Activated T-cell treated with anti-CD3 and anti-CD28 coated beads, Interleukin-2, amount 50 U/mL, for 24 hours (primary cell): ENCODE data around the gene GPR137B.
"Not testable (repeated sequence)": the region's sequence is repeated elsewhere in the genome, so short reads cannot be mapped to it uniquely, and the experiment has no call there.

Experiments
- DNase-seq: peaks from one replicate; pipeline ENCODE4 v3.0.0-alpha.2; 2020
- H3K27ac Mint-ChIP-seq: 2 replicates; pipeline ENCODE4 v1.8.0; 2020; ENCODE audit warnings: mild to moderate bottlenecking, mixed read lengths
- H3K27me3 Mint-ChIP-seq: 2 replicates; pipeline ENCODE4 v1.8.0; 2020; ENCODE audit warnings: mixed read lengths
- H3K36me3 Mint-ChIP-seq: 2 replicates; pipeline ENCODE4 v1.8.0; 2020; ENCODE audit warnings: low read depth, mixed read lengths
- H3K4me1 Mint-ChIP-seq: 2 replicates; pipeline ENCODE4 v1.8.0; 2020; ENCODE audit warnings: low read depth, mixed read lengths
- H3K4me3 Mint-ChIP-seq: 2 replicates; pipeline ENCODE4 v1.8.0; 2020; ENCODE audit warnings: mild to moderate bottlenecking, moderate library complexity, mixed read lengths
- H3K9me3 Mint-ChIP-seq: 2 replicates; pipeline ENCODE4 v1.8.0; 2020; ENCODE audit warnings: mixed read lengths

GPR137B gene

GRCh38 chr1:236158072-236158471 is 15.7 kb downstream of the GPR137B start:
- Mint-ChIP-seq H3K36me3 (peaks cover 17% of the 10 kb centered on the region), H3K9me3 (peaks cover 19% of the 10 kb centered on the region), H3K4me1 (peaks cover 42% of the 10 kb centered on the region)
- not testable (repeated sequence) for H3K27ac Mint-ChIP-seq, H3K4me3 Mint-ChIP-seq, H3K27me3 Mint-ChIP-seq, DNase-seq

DNA sequence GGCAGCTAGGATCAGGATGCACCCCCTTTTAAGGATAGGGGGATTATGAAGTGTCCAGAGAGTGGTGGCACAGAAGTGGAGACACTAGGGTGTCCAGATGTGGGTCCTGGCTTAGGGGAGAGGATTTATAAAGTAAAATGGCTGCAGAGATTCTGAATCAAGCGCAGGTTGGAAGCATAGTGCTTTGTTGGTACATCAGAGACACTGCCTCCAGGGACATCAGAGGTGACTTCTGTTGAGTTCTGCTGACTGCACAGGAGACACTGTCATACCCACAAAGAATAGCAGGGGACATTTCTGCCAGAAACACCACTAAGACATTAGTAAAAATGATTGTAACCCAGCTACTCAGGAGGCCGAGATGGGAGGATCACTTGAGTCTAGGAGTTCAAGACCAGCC is 16.4 kb downstream of the GPR137B start:
- Mint-ChIP-seq H3K27ac (no peak overlapping the region), H3K4me3 (no peak overlapping the region), H3K9me3 (peaks cover 19% of the 10 kb centered on the region), H3K36me3 (peaks cover 19% of the 10 kb centered on the region), H3K4me1 (peaks cover 48% of the 10 kb centered on the region), H3K27me3 (no peaks in the 10 kb centered on the region)
- DNase-seq: no peak

DNA sequence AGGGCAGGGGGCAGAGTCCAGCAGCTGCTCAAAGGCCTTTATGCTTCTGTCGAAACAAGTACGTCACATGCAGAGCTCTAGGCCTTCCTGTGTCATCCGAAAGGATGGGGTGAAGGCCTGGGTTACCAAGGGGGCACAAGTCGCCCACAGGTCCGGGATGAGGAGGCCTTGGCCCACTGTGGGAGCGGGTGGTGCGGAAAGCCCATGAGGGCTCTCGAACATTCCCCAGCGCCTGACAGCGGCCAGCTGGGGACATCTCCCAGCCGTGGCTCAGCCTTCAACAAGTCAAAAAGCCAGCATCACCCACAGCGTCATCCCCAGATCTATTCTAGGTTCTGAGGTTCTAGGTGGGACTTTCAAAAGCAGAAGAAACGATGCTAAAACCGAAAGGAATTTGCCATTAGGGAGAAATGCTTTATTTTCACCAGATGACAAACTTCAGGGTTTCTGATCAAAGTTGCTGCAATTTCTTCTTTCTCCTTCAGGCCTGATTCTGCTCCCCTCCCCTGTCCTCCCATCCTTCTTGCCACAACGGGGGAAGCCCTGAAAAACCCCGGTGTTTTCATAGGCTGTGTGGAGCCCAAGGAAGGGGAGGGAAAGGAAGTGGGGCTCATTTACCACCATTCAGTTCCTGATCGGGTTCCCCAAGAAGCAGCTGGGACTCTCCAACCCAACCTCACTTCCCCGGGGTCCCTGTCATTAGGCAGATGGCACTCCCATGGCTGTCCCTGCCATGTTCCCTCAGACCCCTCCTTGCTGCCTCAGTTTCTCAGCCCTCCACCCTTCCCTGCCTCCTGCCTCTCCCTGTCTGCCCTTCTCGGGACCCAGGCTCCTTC is 17.6 kb downstream of the GPR137B start:
- no peak for DNase-seq
- no peaks in the 10 kb centered on the region for H3K27me3 Mint-ChIP-seq
- peaks cover 19% of the 10 kb centered on the region for H3K9me3 Mint-ChIP-seq
- H3K27ac Mint-ChIP-seq: peak overlapping the region; percentile 27
- peaks cover 24% of the 10 kb centered on the region for H3K36me3 Mint-ChIP-seq
- H3K4me3 Mint-ChIP-seq: peak overlapping the region; percentile 1
- peaks cover 55% of the 10 kb centered on the region for H3K4me1 Mint-ChIP-seq

GRCh38 chr1:236160540-236161127 is 18.3 kb downstream of the GPR137B start:
- Mint-ChIP-seq H3K4me1 (peaks cover 52% of the 10 kb centered on the region), H3K27me3 (no peaks in the 10 kb centered on the region), H3K27ac (peak overlapping the region; percentile 9), H3K4me3 (peak overlapping the region; percentile 1), H3K9me3 (peaks cover 19% of the 10 kb centered on the region), H3K36me3 (peaks cover 24% of the 10 kb centered on the region)
- no peak for DNase-seq

DNA sequence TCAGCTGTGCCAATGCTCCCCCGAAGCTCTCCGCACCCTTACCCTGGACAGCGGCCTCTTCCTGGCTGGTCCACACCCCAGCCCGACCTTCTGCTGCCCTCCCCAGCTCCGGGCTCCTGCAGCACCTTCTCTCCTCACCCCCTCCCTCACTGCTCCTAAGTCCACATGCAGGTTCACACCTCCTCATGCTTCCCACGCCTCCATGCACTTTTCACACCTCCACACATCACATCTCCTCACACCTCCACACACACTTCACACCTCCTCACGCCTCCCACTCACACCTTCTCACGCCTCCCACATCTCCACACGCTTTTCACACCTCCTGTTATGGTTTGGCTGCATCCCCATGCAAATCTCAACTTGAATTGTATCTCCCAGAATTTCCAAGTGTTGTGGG is 18.9 kb downstream of the GPR137B start:
- peaks cover 49% of the 10 kb centered on the region for H3K4me1 Mint-ChIP-seq
- peaks cover 24% of the 10 kb centered on the region for H3K36me3 Mint-ChIP-seq
- H3K9me3 Mint-ChIP-seq: peaks cover 19% of the 10 kb centered on the region
- DNase-seq: no peak
- H3K27me3 Mint-ChIP-seq: no peaks in the 10 kb centered on the region
- no peak overlapping the region for H3K4me3 Mint-ChIP-seq
- no peak overlapping the region for H3K27ac Mint-ChIP-seq

- not testable (repeated sequence) for H3K4me3 Mint-ChIP-seq, H3K27ac Mint-ChIP-seq, DNase-seq, H3K27me3 Mint-ChIP-seq
- Mint-ChIP-seq H3K9me3 (peaks cover 19% of the 10 kb centered on the region), H3K36me3 (peaks cover 24% of the 10 kb centered on the region), H3K4me1 (peaks cover 43% of the 10 kb centered on the region)
These were observed 19.4 kb downstream of the GPR137B start for GRCh38 chr1:236161755-236162154.

DNA sequence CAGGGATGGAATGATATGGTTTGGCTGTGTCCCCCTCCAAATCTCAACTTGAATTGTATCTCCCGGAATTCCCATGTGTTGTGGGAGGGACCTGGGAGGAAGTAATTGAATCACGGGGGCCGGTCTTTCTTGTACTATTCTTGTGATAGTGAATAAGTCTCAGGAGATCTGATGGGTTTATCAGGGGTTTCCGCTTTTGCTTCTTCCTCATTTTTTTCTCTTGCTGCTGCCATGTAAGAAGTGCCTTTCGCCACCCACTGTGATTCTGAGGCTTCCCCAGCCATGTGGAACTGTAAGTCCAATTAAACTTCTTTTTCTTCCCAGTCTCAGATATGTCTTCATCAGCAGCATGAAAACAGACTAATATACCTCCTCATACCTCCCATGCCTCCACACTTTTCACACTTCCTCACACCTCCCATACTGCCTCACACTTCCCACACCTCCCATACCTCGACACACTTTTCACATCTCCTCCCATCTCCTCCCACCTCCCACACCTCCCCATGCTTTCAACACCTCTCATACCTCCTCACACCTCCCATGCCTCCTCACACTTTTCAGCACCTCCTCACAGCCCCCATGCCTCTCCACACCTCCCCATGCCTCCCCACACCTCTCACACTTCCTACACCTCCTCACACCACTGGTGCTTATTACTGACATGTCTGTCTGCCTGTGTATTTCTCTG is 21.3 kb downstream of the GPR137B start:
- Mint-ChIP-seq H3K27me3 (no peaks in the 10 kb centered on the region), H3K9me3 (peaks cover 19% of the 10 kb centered on the region), H3K36me3 (peaks cover 24% of the 10 kb centered on the region), H3K27ac (peak overlapping the region; percentile 2), H3K4me3 (no peak overlapping the region), H3K4me1 (peaks cover 36% of the 10 kb centered on the region)
- DNase-seq: no peak

DNA sequence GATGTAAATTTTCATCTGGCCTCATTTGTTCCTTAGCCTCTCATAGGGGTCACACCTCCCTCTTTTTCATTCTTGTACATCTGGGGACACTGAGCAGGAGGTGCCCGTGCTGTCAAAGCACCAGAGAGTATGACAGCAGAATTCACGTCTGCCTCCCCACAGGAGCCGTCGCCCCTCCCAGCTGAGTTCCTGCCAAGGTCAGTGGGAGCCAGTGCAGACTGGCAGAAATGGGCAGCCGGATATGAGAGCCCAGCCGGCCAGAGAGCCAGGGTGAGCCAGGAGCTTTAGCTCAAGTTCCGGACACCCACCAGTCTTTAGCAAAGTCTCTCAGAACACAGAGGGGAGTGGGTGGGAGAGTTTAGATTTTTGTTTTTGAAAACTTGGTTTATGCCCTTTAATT is 21.9 kb downstream of the GPR137B start:
- Mint-ChIP-seq H3K36me3 (peaks cover 24% of the 10 kb centered on the region), H3K9me3 (peaks cover 19% of the 10 kb centered on the region), H3K27ac (no peak overlapping the region), H3K27me3 (no peaks in the 10 kb centered on the region), H3K4me1 (peaks cover 33% of the 10 kb centered on the region), H3K4me3 (no peak overlapping the region)
- DNase-seq: no peak

- peaks cover 24% of the 10 kb centered on the region for H3K4me1 Mint-ChIP-seq
- DNase-seq: no peak
- peaks cover 24% of the 10 kb centered on the region for H3K36me3 Mint-ChIP-seq
- no peak overlapping the region for H3K4me3 Mint-ChIP-seq
- no peak overlapping the region for H3K27ac Mint-ChIP-seq
- no peaks in the 10 kb centered on the region for H3K27me3 Mint-ChIP-seq
- H3K9me3 Mint-ChIP-seq: peaks cover 18% of the 10 kb centered on the region
These were observed 23.1 kb downstream of the GPR137B start for GRCh38 chr1:236165238-236165981.

- peaks cover 18% of the 10 kb centered on the region for H3K4me1 Mint-ChIP-seq
- no peaks in the 10 kb centered on the region for H3K27me3 Mint-ChIP-seq
- DNase-seq: no peak
- H3K9me3 Mint-ChIP-seq: peaks cover 12% of the 10 kb centered on the region
- H3K36me3 Mint-ChIP-seq: peaks cover 19% of the 10 kb centered on the region
- H3K27ac Mint-ChIP-seq: no peak overlapping the region
- H3K4me3 Mint-ChIP-seq: no peak overlapping the region
These were observed 23.7 kb downstream of the GPR137B start for GRCh38 chr1:236166041-236166440.

DNA sequence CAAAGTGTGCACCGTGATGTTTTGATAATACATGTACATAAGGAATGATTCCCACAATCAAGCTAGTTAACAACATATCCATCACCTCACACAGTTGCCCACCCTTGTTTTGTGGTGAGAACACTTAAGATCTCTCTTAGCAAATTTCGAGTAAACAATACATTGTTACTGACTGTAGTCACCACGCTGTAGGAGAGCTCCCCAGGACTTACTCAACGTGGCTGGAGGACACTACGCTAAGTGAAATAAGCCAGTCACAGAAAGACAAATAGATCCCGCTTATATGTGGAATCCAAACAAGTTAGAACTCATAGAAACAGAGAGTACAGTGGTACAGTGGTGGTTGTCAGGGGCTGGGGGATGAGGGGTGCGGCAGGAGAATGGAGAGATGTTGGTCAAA is 24.8 kb downstream of the GPR137B start:
- Mint-ChIP-seq H3K9me3 (peaks cover under 1% of the 10 kb centered on the region), H3K4me3 (no peak overlapping the region), H3K27me3 (no peaks in the 10 kb centered on the region), H3K36me3 (peaks cover 8% of the 10 kb centered on the region), H3K4me1 (peaks cover 17% of the 10 kb centered on the region), H3K27ac (no peak overlapping the region)
- DNase-seq: no peak

DNA sequence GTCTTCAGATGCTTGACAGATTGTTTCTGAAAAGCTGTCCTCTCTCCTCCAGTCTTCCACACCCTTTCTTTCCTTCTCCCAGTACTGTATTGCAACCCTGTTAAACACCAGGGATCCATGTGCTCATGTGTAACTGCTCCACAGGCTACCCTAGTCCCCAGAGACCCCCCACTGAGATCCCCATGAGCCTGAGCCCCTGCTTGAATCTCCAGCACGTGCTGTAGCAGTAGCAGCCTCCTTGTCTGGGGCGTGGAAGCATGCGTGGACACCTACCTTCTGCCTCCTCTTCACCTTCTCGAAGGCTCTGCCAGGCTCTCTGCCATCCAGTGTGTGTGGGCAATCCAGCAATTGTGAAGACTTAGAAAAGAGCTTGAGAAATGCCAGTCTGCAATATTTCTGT is 25.2 kb downstream of the GPR137B start:
- Mint-ChIP-seq H3K27ac (peak overlapping the region; percentile 27), H3K36me3 (peaks cover 7% of the 10 kb centered on the region), H3K4me3 (no peak overlapping the region), H3K9me3 (no peaks in the 10 kb centered on the region), H3K27me3 (no peaks in the 10 kb centered on the region), H3K4me1 (peaks cover 17% of the 10 kb centered on the region)
- no peak for DNase-seq

GRCh38 chr1:236168716-236169429 is 26.5 kb downstream of the GPR137B start:
- no peak for DNase-seq
- peaks cover 9% of the 10 kb centered on the region for H3K4me1 Mint-ChIP-seq
- no peaks in the 10 kb centered on the region for H3K9me3 Mint-ChIP-seq
- H3K27me3 Mint-ChIP-seq: no peaks in the 10 kb centered on the region
- no peak overlapping the region for H3K4me3 Mint-ChIP-seq
- no peak overlapping the region for H3K27ac Mint-ChIP-seq
- peaks cover 5% of the 10 kb centered on the region for H3K36me3 Mint-ChIP-seq

DNA sequence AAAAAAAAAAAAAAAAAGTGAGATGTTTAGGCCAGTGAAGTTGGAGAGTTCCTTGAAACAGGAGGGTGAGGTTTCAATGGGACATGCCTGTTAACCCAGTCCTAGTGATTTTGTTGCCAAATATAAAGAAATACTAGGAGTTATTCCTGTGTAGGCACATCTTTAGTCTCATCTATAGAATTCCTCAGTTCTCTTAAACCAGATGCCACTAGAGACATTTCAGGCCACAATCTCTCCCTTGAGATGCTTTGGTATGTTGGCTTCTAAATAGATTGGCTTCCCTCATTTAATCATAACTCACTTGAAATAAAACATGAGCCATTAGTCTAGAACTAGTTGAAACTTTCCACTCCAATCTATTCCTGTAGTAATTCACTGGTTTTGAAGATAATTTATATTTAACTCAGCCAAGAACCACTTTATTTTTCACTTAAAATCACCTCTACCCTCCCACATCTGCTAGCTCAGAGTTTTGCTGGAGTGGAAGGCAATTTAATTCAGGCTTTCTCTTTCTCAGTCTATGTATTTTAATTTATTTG is 29.8 kb downstream of the GPR137B start:
- H3K4me1 Mint-ChIP-seq: peaks cover 3% of the 10 kb centered on the region
- no peak overlapping the region for H3K4me3 Mint-ChIP-seq
- no peaks in the 10 kb centered on the region for H3K9me3 Mint-ChIP-seq
- no peak for DNase-seq
- no peak overlapping the region for H3K27ac Mint-ChIP-seq
- no peaks in the 10 kb centered on the region for H3K36me3 Mint-ChIP-seq
- H3K27me3 Mint-ChIP-seq: no peaks in the 10 kb centered on the region
